GM18858 (cell line): ENCODE results near the gene AXL.
A peak's percentile ranks its signal among the peaks of the same experiment; 100 is the strongest.

Source experiments
- ATAC-seq: cut with Tn5 transposase; IDR thresholded peaks from one replicate; pipeline ENCODE4 v1.9.1; 2021; ENCODE audit not compliant: unreplicated experiment

AXL gene

DNA sequence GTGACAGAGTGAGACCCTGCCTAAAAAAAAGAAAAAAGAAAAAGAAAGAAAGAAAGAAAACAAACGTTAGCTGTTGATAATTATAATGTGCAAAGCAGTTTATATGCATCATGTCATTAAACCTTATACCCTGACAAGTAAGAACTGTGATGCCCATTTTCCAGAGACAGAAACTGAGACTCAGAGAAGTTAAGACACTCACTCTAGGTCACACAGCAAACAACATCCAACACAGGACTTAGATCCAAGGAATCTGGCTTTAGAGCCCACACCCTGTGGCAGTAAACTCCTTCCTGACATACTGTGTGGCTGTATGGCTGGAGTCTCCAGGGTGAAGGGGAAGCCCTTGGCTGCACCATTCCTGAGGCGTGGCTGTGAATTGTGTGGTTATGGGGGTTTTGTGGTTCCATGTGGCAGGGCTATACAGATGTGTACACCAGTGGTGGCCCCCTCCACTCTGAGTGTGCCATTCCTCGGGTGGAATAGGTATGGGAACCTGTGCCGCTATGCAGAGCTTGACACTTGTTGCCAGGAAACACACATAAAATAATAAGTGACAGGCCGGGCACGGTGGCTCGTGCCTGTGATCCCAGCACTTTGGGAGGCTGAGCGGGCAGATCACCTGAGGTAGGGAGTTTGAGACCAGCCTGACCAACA is 15.6 kb downstream of the AXL start:
- no peak for ATAC-seq

DNA sequence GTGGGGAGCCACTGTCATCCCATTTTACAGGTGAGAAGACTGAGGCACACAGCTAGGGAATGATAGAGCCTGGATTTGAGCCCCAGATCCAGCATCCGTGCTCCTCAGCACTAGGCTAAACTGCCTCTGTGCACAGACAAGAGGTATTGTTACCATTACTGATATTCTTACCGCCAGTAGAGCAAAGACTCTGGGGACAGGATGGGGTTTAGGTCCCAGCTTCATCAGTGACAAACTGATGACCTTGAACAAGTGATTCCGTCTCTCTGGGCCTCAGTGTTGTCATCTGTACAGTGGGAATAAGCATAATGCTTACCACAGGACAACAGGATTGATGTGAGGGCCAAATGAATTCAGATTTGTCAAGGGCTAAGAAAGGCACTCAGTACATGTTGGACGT is 16.5 kb downstream of the AXL start:
- ATAC-seq = no peak

DNA sequence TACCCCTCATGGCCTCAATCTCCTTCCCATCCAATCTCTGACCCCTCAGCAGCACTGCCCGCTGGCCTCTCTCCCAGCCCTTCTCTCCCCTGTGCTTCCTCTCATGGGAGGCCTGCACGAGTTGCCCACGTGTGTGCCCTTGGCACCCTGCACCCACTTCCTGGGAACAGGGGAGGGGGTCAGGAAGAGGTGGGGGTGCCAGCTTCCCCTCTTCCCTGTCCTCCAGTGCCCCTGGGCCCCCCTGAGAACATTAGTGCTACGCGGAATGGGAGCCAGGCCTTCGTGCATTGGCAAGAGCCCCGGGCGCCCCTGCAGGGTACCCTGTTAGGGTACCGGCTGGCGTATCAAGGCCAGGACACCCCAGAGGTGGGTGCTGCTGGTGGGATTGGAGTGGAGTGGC is 19.2 kb downstream of the AXL start:
- ATAC-seq = no peak

DNA sequence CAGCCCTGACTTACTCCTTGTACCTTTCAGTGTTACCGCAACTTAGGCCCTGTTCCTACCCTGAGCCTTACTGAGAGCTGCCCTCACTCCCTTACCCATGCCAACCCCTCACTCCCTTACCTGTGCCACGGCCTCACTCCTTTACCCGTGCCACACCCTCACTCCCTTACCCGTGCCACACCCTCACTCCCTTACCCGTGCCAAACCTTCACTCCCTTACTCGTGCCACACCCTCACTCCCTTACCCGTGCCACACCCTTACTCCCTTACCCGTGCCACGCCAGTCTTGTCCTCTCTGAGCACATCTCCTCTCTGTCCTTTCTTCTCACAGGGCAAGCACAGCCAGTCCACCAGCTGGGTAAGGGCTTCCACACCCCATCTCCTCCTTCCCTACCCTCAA is 20.3 kb downstream of the AXL start:
- ATAC-seq = no peak

DNA sequence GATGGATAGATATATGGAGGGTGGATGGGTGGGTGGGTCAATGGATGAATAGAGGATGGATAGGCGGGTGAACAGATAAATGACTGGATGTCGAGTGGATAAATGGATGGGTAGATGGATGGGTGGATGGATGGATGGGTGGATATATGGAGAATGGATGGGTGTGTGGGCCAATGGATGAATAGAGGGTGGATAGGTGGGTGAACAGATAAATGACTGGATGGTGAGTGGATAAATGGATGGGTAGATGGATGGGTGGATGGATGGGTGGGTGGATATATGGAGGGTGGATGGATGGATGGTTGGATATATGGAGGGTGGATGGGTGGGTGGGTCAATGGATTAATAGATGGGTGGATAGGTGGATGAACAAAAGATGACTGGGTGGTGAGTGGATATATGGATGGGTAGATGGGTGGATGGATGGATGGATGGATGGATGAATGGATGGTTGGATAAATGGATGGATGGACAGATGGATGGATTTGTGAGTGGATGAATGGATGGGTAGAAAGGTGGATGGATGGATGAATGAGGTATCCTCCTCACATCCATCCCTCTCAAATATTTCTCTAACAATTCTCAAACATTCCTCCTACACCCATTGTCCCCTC is 21.0 kb downstream of the AXL start:
- no peak for ATAC-seq

DNA sequence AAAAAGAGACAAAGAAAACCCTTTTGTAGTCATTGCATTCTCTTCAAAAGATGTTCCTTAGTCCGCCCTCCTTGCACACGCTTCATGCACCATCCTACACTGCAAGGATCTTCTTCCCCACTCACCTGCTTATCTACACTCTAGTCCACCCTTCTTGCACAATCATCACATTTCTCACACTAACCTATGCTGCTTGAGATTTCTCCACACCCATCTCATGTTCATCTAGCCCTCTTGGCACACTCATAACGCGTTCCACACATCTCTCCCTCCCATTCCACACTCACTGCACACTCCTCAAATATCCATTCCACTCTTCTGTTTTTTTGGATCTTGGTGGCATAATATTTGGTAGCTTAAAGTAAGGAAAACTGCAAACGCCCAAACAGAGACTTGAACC is 22.8 kb downstream of the AXL start:
- ATAC-seq = no peak

DNA sequence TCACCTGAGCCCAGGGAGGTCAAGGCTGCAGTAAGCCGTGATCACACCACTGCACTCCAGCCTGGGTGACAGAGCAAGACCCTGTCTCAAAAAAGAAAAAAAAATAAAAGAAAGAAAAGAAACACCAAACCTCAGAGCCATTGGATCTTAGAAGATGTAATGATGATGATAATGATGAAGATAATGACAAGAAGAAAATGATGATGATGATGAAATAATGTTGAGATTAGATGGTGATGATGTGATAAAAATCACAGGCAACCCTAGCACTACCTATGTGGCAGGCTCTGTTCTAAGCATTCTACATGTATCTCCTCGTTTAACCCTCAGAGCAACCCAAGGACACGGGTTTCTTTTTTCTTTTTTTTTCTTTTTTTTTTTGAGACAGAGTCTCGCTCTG is 25.1 kb downstream of the AXL start:
- no peak for ATAC-seq

DNA sequence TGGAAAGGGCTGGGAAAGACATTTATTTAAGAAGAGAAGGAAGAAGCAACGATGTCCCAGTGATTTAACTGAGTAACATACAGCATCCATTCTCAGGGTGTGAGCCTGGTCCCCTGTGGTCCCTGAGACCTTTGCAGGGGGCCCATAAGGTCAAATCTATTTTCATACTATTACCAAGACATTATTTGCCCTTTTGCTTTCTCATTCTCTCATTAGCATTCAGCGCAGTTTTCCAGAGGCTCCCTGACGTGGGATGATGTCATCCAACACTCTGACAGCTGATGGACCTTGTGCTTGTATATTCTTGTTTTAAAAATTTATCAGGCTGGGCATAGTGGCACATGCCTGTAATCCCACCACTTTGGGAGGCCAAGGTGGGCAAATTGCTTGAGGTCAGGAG is 26.8 kb downstream of the AXL start:
- no peak for ATAC-seq

DNA sequence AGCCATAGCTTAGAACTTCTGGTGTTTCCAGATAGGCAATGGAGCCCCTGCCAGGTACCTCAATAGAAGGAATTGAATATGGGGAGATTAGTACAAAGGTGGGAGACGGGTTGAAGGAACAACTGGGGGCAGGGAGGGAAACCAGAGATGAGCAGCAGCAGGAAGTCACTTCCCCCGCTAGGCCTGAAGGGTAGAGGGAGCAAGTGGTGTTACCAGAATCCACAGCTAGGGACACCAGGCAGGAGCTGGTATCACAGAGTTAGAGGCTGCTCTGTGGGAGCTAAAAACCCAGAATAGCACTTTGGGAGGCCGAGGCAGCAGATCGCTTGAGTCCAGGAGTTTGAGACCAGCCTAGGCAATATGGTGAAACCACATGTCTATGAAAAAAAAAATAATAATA is 29.9 kb downstream of the AXL start:
- no peak for ATAC-seq

DNA sequence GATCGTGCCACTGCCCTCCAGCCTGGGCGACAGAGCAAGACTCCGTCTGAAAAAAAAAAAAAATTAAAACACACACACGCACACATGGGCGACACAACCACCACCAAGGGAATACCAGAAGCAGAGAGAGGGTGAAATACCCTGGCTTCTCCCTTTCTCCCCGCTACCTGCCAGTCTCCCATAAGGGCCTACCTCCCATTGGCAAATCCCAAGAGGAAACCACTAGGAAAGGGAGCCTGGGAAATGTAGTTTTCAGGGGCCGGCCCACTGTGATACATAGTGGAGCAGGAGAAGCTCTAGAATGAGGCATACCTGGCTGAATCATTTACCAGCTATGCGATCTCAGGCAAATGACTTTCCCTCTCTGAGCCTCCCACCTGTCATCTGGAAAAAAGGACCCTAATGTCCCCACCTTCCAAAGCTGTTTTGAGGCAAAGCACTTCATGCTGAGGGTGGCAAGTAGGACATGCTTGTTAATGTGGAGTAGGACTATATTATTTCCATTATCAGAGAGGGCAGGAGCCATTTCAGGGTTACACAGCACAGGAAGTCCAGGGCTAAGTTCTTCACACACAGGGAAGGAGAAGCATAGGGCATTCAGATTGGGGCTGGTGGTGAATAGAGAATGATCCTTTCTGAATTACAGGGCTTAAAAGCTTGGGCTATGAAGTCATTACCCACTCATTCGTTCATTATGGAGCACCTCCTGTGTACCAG is 30.8 kb downstream of the AXL start:
- no peak for ATAC-seq

DNA sequence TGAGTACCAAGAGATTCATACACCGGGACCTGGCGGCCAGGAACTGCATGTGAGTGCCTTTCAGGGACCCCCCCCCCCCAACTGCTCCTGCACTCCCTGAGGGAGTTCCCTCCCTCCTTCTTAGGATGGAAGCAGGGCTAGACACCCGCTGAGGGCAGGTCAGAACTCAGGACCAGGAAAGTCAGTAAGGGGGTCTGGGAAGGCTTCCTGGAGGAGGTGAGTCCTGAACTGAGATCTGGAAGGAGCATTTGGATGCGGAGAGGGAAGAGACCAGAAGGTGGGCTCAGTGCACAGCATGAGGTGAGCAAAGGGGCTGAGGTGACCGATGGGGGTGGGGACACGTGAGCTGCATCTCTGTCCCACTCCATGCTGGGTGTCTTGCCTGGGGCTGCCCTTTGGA is 34.6 kb downstream of the AXL start:
- ATAC-seq = no peak

DNA sequence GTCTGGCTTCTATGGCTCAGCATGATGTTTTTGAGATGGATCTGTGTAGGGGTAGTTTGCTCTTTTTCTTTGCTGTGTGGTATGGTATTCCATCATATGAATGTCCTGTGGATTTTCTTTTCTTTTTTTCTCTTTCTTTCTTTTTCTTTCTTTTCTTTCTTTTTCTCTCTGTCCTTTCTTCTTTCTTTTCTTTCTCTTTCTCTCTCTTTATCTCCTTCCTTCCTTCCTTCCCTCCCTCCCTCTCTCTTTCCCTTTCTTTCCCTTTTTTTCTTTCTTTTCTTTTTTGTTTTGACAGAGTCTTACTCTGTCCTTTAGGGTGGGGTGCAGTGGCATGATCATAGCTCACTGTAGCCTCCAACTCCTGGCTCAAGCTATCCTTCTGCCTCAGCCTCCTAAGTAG is 36.1 kb downstream of the AXL start:
- ATAC-seq = no peak

DNA sequence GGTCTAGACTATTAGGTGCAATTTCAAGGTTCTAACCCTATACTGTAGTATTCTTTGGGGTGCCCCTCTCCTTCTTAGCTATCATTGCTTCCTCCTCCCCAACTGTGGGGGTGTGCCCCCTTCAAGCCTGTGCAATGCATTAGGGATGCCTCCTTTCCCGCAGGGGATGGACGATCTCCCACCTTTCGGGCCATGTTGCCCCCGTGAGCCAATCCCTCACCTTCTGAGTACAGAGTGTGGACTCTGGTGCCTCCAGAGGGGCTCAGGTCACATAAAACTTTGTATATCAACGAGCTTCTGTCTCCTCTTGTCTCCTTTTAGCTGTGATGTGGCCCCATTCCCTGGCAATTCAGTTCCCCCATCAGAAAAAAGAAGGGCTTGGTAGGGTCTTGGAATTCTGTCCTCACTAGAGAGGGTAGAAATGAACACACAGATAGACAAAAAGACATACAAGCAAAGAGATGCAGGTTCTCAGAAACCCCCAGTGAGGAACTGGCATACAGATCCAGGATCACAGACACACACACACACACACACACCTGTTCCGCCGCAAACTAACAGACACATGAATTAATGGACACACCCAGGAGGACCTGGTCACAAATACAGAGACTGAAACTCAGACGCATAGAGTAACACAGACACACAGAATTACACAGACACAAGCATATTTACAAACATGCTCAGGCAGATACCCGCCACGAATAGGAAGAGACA is 42.6 kb downstream of the AXL start:
- ATAC-seq = no peak

DNA sequence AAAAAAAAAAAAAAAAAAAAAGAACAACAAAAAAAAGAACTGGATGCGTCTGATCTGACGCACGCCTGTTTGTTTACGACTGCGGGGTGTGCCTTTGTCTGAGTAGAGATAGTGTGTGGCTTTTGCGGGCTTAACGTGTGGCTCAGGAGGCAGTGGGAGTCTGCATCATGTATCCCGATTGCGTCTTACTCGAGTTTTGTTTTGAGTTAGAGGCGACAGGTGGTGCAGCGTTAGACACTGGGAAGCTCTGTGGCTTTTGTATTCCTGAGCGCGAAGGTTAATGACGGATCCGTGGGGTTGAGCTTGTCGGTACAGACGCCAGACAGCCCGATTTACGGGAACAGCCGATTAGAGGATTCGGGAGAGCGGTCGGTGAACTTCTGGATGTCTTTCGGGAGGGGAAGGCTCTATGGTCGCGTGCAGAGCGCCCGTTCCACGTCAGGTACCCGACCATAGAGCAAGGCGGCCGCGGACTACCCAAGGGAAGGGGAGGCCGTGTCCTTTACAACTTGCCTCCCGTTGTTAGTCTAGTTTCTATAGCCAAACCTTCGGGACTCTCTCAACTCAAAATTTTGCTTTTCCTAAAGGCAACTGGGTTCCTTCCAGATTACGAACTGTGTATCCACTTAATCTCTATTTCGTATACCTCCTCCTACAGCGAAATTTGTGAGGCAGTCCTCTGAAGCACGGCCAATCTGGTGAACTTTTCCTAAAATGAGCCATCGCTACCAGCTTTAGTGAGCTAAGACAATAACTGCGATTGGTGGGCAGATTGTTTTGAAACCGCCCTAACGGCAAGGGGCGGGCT is 44.2 kb downstream of the AXL start:
- peak; percentile 3 for ATAC-seq

DNA sequence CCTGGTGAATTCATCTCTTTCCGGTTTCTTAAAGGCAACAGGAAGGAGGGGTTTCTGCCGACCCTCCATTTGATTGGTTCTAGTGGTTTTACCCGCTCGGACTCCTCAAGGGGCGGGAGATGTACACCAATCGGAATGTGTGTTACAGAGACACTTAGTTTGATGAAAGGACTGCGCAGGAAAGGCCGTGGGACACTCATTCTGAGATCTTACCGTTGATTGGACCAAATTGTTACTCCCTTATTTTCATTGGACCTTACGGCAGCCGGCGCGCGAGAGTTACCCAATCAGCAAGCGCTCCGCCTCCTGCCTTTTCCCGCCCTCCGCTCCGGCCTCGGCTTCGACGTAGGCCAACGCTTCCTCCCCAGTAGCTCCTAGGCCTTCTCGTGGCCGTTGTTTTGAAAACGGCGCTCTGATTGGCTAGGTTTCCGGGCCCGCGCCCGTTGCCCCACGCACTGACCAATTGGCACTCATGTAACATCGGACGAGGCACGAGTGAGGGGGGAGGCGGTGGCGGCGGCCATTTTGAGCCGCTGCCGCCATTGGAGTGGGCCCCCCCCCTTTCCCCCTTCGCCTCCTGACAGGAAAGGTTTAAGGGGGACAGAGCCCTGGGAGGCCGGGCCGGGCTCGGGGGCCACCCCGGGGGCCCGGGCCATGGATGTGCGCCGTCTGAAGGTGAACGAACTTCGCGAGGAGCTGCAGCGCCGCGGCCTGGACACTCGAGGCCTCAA is 45.0 kb downstream of the AXL start, which contains the start of gene HNRNPUL1:
TSS of gene HNRNPUL1 (plus strand) at position 523 of the 731 bp plus-strand sequence. CDS start at position 655, 132 bp downstream.
- peak; percentile 54 for ATAC-seq

DNA sequence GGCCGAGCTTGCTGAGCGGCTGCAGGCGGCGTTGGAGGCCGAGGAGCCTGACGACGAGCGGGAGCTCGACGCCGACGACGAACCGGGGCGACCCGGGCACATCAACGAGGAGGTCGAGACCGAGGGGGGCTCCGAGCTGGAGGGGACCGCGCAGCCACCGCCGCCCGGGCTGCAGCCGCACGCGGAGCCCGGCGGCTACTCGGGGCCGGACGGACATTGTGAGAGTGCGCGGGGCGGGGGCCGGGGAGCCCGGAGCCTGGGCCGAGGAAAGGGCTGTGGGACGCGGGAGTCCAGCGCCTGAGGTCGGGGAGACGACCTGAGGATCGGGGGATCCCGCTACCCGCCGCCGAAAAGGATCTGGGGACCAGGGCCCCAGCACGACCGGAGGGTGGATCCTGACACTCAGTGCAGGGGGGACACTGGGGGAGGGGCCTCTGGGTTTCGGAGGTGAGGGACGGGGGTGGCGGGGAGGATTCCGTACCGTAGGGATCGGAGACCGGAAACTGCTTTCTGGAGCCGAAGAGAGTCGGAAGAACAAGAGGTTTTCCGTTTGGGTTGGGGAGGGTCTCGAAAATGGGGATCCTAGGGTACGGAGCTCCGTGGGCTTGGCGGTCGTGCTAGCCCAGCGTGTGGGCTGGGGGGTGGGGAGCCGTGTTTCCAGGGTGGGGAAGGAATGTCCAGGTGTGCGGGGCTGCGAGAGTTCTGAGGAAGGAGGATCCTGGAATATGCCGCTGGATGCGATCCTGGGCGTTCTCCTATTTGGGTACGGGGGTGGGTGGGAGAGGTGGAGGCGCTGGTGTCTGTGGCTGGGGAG is 45.8 kb downstream of the AXL start:
- ATAC-seq = no peak

DNA sequence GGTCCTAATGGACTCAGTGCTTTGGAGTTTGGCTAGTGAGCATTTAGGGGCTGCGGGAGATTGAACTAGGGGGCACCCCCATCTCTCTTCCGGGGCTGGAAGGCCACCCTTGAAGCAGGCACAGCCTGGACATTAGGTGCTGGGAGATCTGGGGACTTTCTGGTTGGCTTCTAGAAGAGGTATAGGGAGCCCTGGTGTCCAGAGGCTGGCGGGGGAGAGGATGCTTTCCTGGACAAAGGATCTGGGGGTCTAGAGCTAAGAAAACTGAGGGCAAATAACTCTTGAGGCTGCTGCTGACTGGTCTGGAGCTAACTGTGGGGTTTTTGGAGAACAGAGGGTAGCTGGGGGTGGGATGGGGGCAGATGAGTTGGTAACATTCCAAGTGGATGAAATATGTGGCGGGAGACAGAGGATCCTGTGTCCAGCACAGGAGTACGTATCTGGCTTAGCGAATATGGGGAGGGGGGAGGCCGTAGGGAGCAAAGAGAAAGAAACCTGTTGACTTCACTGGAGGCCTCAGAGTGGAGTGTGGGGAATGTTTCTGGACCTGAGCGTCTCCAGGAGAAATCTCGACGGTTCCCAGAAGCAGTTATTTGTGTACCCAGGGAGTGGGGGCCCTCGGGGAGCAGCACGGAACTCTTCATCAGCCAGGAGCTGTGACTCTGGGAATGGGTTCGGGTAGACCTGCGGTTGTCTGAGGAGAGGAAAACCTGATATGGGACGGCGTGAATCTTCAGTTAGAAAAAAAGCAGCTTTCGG is 46.6 kb downstream of the AXL start:
- no peak for ATAC-seq

DNA sequence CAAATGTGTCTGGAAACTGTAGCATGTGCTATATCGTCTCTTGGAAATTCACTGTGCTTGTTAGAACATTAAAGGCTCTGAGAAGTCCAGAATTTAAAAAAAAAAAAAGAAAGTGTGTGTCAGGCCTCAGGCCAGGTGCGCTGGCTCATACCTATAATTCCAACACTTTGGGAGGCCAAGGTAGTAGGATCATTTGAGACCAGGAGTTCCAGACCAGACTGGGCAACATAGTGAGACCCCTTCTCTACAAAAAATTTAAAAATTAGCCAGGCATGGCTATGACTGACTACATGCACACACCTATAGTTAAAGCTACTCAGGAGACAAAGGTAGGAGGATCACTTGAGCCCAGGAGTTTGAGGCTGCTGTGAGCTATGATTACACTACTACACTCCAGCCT is 50.0 kb downstream of the AXL start:
- no peak for ATAC-seq

DNA sequence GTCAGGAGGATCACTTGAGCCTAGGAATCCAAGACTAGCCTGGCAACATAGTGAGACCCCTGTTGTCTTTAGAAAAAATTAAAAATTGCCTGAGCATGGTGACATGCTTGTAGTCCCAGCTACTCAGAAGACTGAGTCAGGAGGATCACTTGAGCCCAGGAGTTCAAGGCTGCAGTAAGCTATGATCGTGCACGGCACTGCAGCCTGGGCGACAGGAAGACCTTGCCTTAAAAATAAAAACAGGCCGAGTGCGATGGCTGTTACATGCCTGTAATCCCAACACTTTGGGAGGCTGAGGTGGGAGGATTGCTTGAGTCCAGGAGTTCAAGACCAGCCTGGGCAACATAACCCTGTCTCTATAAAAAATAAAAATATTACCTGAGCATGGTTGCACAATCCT is 50.5 kb downstream of the AXL start:
- ATAC-seq = no peak
